Suprapubic skin (tissue), 3 donors: ENCODE data around the gene POLR2C.

Experiments used
- CTCF ChIP-seq, 2 donors: fragments of 200-600 bp in 1 of 2; fragments of 450-650 bp in 1 of 2; sonication (generic) in 1 of 2; IDR thresholded peaks; one replicate each; pipeline ENCODE4 v1.5.1; 2016 to 2019; ENCODE audit warnings: antibody characterized with exemption in 2 of 2, mild to moderate bottlenecking in 1 of 2, moderate library complexity in 1 of 2
- EP300 ChIP-seq: sonication (generic); formaldehyde crosslinking; IDR thresholded peaks from one replicate; pipeline ENCODE4 v1.6.1; 2017; ENCODE audit warnings: antibody characterized with exemption
- POLR2A ChIP-seq, 2 donors: fragments of 450-650 bp; IDR thresholded peaks; one replicate each; pipeline ENCODE4 v1.6.1; 2017; ENCODE audit warnings: antibody characterized with exemption in 2 of 2, mild to moderate bottlenecking in 2 of 2, moderate library complexity in 2 of 2

- TF ChIP-seq CTCF (IDR thresholded peaks at IDR 0.05) (no peak), EP300 (no peak), POLR2A (IDR thresholded peaks at IDR 0.05) (no peak)
These were observed 17.7 kb downstream of the POLR2C start for GRCh38 chr16:57479976-57480753.
